ENCODE data around the gene WDR37.

WDR37 gene

GRCh38 chr10:1180836-1181235 is 124.7 kb downstream of the WDR37 start:
- DNase-seq (ENCODE audit: low read depth) = no peak
- no peak for TF ChIP-seq CTCF (IDR thresholded peaks at IDR 0.05; ENCODE audit: insufficient read depth, low read depth, low read length, missing control alignments)
- no peak overlapping the region for H3K4me3 ChIP-seq (ENCODE audit: low read length)
